ENCODE data around the gene LRP1B.

LRP1B gene

DNA sequence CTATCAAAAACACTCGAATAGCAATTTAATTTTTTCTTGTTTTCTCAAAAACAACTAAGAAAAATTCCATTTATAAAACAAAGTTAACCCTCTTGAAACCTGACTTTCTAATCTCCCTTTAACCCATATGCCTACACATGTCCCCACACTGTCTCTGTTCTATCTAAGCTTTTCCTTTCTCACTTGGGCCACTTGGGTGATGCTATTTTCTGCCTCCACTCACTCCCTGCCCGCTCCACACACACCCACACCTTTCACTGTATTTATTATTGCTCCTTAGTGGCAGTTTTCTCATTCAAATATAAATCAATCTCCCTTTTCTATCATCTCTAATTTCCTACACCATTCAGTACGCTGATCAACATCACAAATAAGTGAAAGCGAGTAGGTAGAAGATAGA lies 531.1 kb downstream of the LRP1B start:
- no peak for DNase-seq (ENCODE audit: low read depth in 2 of 3, low spot score in 1 of 3)

DNA sequence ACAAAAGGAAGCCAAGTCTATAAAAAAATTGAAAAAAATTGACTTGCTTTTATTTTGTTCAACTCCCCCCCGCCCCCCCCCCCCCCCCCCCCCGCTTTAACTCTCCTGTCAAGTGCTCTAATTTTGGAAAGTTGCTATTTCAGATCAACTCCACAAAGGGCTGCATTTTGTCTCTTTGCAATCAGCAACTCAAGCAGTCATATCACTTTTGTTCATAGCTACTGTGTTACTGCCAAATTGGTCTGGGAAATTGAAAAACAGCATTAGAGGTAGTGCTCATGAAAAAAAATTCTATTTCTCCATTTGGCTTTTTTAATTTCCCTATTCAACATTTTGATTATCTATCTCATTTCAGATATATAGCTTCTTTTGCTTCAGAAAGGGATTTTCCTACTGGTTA lies 531.8 kb downstream of the LRP1B start:
- no peak for DNase-seq (ENCODE audit: low read depth in 2 of 3, low spot score in 1 of 3)

DNA sequence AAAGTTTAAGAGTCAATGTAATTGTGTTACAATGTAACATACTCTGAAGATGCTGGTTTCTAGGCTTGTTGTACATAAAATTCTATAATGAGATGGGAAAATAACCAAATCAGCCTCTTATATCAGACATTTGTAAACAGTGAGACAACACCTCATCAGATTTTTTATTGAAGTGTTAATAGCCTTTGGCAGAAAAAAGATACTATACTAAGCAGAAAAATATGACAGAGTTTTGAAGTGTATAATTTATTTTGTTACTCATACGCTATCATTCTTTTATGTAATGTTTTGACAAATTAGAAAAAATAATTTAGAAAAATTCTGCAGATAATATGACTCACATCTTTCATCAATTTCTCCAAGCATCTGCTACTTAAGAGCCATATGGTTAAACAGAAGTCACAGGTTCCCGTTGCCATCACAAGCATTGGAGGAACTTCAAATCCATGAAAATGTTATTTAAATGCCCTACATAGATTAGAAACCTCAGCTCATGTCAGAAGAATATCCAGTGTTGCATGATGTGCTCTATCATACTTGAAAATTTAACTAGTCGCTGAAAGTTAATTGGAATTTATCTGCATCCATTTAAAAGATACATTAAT lies 535.4 kb downstream of the LRP1B start:
- DNase-seq (ENCODE audit: low read depth in 2 of 3, low spot score in 1 of 3) = no peak

DNA sequence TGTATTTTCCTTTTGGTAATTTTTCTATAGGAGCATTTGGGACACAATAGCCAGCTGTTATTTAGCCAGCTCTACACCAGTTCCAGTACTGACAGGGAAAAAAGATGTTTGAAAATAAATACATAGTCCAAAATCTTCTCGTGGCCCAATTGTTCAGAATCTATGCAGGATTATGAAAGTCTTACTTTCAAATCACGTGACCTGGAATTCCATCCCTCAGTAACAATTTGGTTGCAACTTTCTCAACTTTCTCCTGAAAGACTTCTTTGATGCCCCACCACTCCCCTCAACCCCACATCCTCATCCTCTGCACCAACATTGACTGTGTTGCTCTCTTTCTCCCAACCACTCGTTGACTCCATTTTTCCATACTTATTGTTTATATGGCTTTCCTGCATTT lies 539.0 kb downstream of the LRP1B start:
- no peak for DNase-seq (ENCODE audit: low read depth in 2 of 3, low spot score in 1 of 3)

- DNase-seq (ENCODE audit: low read depth in 2 of 3, low spot score in 1 of 3) = no peak
Observed at GRCh38 chr2:141590620-141591019, 540.2 kb downstream of the LRP1B start.

GRCh38 chr2:141589314-141589713 lies 541.5 kb downstream of the LRP1B start:
- no peak for DNase-seq (ENCODE audit: low read depth in 2 of 3, low spot score in 1 of 3)

DNA sequence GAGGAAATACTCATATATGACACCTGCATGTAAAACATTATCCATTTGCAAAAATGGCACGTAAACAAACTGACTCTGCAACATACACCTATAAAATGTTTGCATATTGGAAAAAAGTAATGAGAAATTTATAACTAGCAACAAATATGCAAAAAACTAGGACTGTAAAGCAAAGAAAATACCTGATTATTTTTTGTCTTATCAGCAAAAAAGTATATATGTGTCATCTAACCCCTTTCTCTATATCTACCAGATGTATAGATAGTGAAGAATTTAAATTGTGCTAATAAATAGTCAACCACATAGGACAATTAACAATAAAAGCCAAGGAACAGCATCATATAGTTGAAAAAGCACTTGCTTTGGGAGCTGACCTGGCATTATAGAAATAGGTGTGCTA lies 543.8 kb downstream of the LRP1B start:
- no peak for DNase-seq (ENCODE audit: low read depth in 2 of 3, low spot score in 1 of 3)

GRCh38 chr2:141582213-141582612 lies 548.6 kb downstream of the LRP1B start:
- DNase-seq (ENCODE audit: low read depth in 2 of 3, low spot score in 1 of 3) = no peak

GRCh38 chr2:141579071-141579470 lies 551.7 kb downstream of the LRP1B start:
- DNase-seq (ENCODE audit: low read depth in 2 of 3, low spot score in 1 of 3) = no peak

- no peak for DNase-seq (ENCODE audit: low read depth in 2 of 3, low spot score in 1 of 3)
Observed at GRCh38 chr2:141570474-141571131, 560.2 kb downstream of the LRP1B start.

DNA sequence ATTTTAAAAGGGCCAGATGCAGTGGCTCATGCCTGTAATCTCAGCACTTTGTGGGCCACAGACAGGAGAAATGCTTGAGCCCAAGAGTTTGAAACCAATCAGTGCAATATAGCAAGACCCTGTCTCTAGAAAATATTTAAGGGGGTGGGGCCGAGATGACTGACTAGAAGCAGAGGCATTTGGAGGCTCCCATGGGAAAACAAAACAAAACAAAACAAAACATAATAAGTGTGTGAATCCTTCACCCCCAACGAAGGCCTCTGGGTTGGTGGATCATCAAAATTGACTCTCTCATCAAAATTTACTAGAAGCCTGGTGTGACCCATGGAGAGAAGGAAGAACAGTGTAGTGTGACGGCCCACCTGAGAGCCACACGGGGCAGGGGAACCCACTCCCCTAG lies 560.9 kb downstream of the LRP1B start:
- DNase-seq (ENCODE audit: low read depth in 2 of 3, low spot score in 1 of 3) = no peak

DNA sequence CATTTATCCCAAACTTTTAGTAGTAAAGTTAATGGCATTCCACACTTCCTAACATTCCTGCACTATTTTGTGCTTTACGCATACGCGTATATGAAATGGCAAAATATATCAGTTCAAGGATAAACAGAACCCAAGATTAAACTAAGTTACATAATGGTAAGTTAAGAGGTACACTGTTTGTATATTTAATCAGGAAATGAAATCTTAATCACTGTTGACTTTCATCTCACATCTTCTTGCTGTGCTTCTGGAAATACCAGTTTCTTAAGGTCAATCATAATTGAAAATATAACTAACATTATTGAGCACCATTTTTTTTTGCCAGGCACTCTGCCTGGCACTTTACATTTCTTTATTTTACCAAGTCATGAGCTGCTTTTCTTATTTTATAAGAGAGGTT lies 565.2 kb downstream of the LRP1B start:
- no peak for DNase-seq (ENCODE audit: low read depth in 2 of 3, low spot score in 1 of 3)

DNA sequence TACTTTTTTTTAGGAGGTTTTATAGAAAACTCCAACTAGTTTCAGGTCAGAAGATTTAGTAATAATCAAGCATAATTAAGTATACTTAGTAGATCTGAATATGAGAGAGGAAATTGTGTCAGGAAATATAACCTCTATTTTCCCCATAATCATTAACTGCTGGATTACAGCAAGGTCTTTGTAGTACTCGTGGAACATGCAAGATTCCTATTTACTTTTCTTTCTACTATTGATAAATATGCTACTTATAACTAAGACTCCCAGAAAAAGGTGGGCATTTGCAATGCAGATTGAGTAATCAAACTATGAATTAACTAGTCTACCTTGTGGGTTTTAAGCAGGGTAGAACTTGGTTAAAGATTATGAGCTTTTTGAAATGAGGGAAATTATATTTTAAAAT lies 570.1 kb downstream of the LRP1B start:
- no peak for DNase-seq (ENCODE audit: low read depth in 2 of 3, low spot score in 1 of 3)

DNA sequence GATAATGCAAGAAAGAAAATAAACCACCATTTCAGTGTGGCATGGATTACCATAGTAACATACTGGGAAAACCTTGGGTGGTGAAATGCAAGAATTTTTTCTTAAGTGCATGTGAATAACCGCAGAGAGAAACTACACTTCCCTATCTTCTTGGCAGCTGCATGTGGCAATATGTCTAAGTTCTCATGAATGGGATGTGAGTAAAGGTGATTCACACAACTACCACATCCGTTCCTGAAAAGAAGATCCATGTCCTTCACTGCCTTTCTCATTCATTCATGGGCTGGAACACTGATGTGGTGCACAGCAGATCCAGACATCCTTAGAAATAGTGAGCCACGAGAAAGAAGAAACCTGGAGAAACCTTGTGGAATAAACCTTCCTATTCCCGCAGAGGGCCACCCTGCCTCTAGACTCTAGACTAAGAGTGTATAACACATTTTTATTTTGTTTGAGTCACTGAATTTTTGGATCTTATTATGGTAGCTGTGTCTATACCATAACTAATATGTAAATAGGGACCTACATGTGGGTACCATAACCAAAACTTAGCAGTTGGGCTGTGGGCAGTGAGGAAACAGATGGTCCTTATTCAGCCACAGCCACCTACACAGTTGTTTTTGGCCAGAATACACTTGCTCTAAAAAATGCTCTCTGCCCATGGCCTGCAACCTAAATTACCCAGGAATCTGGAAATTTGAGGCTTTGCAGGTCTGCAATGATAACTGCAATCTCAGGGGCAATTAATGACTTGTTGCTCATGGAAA lies 573.3 kb downstream of the LRP1B start:
- DNase-seq (ENCODE audit: low read depth in 2 of 3, low spot score in 1 of 3) = no peak

- DNase-seq (ENCODE audit: low read depth in 2 of 3, low spot score in 1 of 3) = no peak
Observed at GRCh38 chr2:141555876-141556470, 574.8 kb downstream of the LRP1B start.

DNA sequence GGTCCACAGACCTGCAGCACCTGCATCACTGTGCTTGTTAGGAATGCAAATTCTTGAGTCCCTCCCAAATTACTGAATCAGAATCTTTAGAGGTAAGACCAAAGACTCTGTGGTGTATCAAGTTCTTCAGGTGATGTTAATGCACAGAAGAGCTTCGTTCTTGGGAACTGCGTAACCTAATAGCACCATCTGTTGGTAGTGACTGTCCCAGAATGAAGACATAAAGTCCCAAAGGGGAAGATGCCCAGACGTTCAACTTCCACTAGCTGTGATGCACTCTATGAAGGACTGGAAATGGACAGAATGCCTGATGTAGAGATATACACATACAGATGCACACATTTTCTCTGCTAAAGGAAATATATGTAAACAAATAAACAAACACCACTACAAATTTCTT lies 576.0 kb downstream of the LRP1B start:
- no peak for DNase-seq (ENCODE audit: low read depth in 2 of 3, low spot score in 1 of 3)

DNA sequence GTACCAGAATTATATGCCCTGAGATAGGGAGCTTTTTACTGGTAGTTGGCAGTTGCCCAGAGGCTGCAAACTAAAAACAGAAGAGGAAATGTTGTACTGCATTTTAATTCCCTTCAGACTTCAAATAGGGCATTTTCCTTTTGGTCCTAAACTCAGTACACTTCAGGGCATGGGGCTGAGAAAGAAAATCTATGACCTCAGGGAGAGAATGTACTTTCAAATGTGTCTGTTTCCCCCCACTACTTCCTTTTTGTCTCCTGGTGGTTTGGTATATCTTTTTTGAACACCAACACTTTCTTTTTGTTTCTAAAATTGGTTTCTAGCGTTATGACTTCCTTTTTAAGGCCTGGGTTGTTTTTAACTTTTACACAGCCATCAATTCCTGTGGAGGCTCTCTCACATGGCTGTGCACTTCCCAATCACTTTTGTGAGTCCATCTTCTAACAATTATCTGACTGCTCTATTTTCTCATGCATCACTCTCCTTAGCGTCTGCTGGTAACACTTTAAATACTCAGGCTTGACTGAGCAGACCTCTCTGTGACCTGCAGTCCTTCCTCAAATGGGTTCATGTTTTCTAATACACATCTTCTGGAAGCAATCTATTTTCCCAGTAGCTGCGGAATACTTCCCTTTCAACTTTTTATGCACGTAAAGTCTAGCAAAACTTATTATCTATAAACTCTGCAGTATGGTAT lies 596.0 kb downstream of the LRP1B start:
- no peak for DNase-seq (ENCODE audit: low read depth in 2 of 3, low spot score in 1 of 3)

DNA sequence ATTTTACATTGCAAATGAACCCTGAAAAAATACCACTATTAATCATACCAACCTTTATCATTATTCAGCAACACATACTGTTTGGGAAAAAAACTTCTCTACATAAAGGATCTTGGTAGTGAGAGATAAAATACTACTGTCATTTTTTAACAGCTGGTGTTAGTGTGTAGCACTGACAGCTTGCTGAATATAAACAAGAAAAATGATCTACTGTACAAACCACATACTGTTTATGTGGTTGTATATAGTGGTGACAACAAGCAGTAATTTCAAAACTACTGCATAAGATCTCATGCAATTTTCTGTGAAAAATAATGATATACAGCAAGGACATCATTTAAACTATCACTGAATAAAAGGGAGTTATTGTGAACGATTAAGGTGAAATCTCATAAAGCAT lies 601.2 kb downstream of the LRP1B start:
- no peak for DNase-seq (ENCODE audit: low read depth in 2 of 3, low spot score in 1 of 3)

DNA sequence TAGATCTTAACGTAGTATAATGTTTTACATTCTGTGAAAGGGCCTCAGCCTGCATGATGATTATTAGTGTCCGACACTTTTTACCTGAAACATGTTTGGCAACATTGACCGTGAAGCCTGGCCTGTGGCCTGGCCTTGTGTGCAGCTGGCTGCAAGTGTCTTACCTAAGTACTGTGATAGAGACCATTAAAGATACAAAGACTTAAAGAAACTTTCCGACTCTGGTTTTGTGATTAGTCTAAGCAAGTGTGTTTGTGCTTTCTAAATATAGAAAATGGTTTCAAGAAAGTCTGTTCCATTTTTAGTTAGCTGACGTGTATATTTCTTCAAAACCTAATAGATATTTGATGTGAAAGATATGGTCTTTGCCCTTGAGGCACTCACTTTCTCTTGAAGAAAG lies 601.8 kb downstream of the LRP1B start:
- no peak for DNase-seq (ENCODE audit: low read depth in 2 of 3, low spot score in 1 of 3)

DNA sequence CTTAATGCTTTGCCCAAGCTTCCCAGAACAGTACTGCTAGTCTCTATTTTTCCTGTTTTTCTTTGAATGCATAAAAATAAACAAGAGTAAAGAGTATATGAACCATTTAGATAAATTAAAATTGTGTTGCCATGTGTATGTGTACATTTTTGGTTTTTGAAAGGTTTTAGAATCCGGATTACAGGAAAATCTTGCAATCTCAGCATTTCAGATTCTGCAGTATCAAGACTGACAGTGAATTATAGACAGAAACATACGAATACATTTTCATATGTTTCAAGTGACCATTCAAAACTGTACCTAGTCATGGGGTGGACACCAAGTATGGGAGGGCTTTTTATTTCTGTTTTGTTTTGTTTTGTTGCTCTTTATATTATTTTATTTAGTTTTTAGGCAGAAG lies 604.1 kb downstream of the LRP1B start:
- DNase-seq (ENCODE audit: low read depth in 2 of 3, low spot score in 1 of 3) = no peak

GRCh38 chr2:141524777-141525176 lies 606.0 kb downstream of the LRP1B start:
- DNase-seq (ENCODE audit: low read depth in 2 of 3, low spot score in 1 of 3) = no peak

GRCh38 chr2:141523199-141523598 lies 607.6 kb downstream of the LRP1B start:
- DNase-seq (ENCODE audit: low read depth in 2 of 3, low spot score in 1 of 3) = no peak

Measured in stimulated activated CD4-positive, alpha-beta T cell treated with anti-CD3 and anti-CD28 coated beads, Interleukin-12 subunit alpha, Interleukin-12 subunit beta, amount 100 ng/mL, for 48 hours (primary cell).